Stimulated activated naive CD4-positive, alpha-beta T cell (primary cell): ENCODE measurements around the gene PARD3B.

Experiments used
- DNase-seq, 6 experiments: peaks; one replicate each; lab custom pipeline; 2025; lab: John Stamatoyannopoulos, UW

PARD3B gene

DNA sequence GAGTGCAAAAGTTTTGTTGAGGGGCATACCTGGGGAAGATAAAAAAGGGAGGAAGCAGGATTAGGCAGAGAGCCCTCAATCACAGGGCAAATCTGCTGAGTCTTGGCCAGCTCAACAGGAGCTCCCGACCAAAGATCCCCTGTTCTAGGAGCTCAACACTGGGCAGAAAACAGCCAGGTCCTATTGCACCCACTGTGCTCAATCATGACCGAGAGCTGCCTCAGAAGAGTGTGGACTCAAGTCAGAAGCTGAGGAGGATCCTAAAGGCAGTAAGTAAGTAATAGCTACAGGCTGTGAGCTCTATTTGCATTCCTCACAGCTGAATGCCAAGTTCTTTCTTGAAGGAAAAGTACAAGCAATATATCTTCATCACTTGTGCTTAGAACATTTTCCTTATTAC, 802.6 kb downstream of the PARD3B start:
- no peak for DNase-seq

DNA sequence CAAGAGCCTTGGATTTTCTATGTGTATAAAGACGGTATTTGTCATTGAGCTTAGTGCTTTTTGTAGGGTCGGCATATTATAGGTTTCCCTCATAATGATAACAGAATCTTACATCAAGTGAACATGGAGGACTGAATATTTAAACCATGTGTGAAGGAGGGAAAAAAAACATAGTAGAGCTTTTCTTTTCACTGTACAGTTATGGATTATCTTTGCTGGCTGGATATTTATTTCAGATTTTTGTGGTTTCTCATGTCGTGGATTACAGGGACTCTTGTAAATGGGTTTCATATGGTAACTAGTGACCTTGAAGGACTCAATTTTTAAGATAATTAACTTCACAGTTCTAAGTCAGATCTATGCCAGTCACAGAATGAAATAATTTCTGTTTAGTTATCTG, 806.8 kb downstream of the PARD3B start:
- DNase-seq, result no peak

GRCh38 chr2:205352593-205352992, 807.3 kb downstream of the PARD3B start:
- no peak for DNase-seq

GRCh38 chr2:205357732-205358131, 812.5 kb downstream of the PARD3B start:
- DNase-seq, result no peak

DNA sequence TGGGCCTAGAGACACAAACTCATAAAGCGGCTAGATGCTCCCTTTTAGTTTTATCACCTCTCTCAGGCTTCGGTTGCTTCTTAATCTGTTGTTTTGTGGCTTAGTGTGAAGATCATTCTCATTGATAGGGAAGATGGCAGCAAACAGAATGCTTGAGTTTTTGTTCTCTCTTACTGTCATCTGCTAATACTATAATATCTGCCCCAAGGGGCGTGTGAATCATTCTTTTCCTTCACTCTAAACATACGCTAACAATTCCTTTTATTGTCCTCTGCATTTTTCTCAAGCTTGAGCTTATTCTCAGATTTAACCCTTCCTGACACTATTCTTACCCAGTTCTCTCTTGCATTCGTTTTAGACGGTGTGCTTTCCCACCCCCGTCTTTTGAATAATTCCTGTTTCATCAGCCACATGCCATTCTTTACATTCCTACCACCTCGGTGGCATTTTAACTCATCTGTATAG, 813.1 kb downstream of the PARD3B start:
- no peak for DNase-seq

GRCh38 chr2:205361272-205361671, 816.0 kb downstream of the PARD3B start:
- no peak for DNase-seq

GRCh38 chr2:205361970-205362369, 816.7 kb downstream of the PARD3B start:
- no peak for DNase-seq

GRCh38 chr2:205364261-205364660, 819.0 kb downstream of the PARD3B start:
- no peak for DNase-seq

- no peak for DNase-seq
Observed at GRCh38 chr2:205366336-205367060, 821.2 kb downstream of the PARD3B start.

- no peak for DNase-seq
Observed at GRCh38 chr2:205367331-205367935, 822.2 kb downstream of the PARD3B start.

- DNase-seq, result no peak
Observed at GRCh38 chr2:205369813-205370212, 824.5 kb downstream of the PARD3B start.

- no peak for DNase-seq
Observed at GRCh38 chr2:205370726-205371125, 825.5 kb downstream of the PARD3B start.

DNA sequence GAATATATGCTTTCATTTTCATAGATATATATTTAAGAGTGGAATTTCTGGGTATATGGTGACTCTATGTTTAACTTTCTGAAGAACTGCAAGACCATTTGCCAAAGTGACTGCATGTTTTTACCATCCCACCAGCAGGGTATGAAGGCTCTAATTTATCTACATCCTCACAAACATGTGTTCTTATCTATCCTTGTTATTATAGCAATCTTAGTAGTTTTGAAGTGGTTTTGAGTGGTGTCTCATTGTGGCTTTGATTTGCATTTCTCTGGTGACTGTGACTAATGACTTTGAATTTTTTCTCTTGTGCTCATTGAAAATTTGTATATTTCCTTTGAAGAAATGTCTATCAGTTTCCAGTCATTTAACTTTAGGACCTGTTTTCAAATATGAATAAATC, 826.9 kb downstream of the PARD3B start:
- DNase-seq, result no peak

DNA sequence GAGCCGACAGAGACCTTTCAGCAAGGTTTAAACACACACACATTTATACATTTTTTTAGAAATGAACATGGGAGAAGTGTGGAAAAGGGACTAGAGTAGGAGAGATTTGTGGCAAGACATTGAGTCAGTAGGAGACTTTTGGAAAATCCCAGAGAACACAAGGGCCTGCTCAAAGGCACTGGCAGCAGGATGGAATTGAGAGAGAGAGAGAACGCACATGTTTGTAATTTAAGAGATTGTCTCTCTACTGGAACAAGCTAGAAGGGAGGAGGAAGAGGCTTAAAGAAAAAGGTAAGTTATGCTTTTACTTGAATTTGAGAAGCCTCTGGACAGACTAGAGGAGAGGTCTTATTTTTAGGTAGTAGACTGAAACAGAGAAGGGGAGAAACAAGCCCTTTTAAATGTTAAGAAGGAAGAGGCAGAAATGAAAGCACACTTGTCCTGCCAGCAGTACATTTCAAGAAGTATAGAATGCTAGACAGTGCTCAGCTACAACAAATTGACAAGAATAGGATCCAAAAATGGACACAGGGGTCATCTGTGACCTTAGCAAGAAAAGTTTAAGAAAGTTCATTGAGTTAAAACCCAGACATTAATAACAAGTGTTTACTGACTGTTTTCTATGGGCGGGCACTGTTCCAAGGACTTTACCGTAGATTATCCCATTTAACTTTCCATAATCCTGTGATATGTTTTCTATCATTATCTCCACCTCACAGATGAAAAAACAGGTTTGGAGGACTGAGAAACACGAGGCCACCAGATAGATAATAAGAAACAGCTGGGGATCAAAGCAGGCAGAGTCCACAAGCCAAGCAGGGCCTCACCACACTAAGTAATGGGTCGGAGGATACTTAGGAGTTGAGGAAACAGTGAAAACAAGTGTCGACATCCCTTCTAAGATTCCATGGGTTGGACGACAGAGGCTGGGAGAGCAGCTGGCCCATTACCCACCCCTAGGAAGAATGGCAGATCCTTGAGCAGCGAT, 830.5 kb downstream of the PARD3B start:
- no peak for DNase-seq

DNA sequence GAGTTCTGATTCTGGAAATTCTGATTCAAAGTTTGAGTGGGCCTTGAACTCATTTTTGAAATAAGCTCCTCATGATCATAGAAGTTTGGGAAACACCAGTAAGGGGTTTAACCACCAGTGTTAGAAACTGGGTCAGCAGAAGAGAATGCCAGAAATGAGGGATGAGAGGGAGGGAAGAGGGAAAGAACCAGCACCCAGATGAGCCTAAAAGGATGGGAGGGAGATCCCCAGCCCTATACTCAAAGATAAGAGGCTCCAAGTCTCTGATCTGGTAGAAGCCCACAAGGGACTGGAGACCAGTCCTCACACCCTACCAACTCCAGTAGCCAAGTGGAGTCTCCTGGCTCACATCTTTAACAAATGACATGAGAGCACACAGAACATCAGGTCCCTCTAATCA, 832.0 kb downstream of the PARD3B start:
- no peak for DNase-seq

DNA sequence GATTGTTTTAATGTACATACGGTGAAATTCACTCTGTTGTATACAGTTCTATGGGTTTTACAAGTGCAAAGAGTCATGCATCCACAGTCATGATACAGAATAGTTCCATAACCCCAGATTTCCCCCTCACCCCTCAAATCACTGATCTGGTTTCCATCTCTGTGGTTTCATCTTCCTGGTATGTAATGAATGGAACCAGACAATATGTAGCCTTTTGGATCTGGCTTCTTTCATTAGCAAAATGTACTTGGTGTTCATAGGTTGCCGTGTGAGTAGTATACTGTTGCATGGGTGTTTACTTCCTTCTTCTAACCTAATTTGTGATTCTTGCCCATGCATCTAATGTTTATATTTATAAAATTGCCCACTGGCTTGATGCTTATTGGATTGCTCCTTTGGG, 838.3 kb downstream of the PARD3B start:
- no peak for DNase-seq

- no peak for DNase-seq
Observed at GRCh38 chr2:205386109-205386508, 840.8 kb downstream of the PARD3B start.

GRCh38 chr2:205387350-205388055, 842.2 kb downstream of the PARD3B start:
- DNase-seq, result no peak

- DNase-seq, result no peak
Observed at GRCh38 chr2:205390866-205391265, 845.6 kb downstream of the PARD3B start.

DNA sequence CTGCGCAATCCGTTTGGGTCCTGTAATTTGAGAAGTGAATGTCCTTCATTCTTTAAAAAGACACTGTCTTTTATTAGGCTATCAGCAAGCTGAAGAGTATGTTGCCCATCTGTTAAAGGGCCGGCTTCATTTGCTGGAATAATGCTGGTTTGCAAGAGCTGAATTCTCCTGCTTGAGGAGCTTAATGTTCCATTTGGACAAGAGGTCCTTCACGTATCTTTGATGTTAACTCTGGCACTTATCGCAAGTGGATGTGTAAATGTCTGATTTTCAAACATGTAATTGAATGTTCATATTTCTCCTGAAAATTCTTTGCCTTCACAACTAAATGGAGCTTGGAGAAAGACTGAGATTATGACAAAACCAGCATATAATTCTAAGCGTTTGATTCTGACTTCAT, 856.2 kb downstream of the PARD3B start:
- DNase-seq, result no peak

GRCh38 chr2:205402011-205402410, 856.7 kb downstream of the PARD3B start:
- no peak for DNase-seq

GRCh38 chr2:205403244-205403825, 858.1 kb downstream of the PARD3B start:
- no peak for DNase-seq
